ENCODE data around the gene ARL14EP.

Gene ARL14EP

DNA sequence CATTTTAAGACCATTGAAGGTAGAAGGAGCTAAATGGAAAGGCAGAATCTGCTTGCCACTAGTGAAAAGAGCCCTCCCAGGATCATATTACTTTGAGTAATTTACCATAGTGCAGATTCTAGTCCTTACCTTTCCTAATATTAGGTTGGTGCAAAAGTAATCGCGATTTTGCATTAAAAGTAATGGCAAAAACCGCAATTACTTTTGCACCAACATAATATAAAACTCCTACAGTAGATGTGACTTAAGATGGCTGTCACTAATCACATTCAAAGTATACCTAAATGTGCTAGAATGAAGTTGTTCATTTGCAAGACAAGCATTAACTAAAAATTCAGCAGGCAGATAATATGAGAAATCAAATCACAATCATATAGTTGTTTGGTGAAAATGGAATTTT is 38.1 kb upstream of the ARL14EP start:
- DNase-seq = no peak
- no peaks in the 10 kb centered on the region for H3K9me3 ChIP-seq
- H3K4me3 ChIP-seq (ENCODE audit: low read depth, low read length) = no peak overlapping the region
- H3K36me3 ChIP-seq = no peaks in the 10 kb centered on the region
- H3K27me3 ChIP-seq = no peaks in the 10 kb centered on the region
- no peaks in the 10 kb centered on the region for H3K4me1 ChIP-seq
- TF ChIP-seq, protein P1, sequence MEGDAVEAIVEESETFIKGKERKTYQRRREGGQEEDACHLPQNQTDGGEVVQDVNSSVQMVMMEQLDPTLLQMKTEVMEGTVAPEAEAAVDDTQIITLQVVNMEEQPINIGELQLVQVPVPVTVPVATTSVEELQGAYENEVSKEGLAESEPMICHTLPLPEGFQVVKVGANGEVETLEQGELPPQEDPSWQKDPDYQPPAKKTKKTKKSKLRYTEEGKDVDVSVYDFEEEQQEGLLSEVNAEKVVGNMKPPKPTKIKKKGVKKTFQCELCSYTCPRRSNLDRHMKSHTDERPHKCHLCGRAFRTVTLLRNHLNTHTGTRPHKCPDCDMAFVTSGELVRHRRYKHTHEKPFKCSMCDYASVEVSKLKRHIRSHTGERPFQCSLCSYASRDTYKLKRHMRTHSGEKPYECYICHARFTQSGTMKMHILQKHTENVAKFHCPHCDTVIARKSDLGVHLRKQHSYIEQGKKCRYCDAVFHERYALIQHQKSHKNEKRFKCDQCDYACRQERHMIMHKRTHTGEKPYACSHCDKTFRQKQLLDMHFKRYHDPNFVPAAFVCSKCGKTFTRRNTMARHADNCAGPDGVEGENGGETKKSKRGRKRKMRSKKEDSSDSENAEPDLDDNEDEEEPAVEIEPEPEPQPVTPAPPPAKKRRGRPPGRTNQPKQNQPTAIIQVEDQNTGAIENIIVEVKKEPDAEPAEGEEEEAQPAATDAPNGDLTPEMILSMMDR (IDR thresholded peaks at IDR 0.05; ENCODE audit: low read depth, low read length) = no peak

DNA sequence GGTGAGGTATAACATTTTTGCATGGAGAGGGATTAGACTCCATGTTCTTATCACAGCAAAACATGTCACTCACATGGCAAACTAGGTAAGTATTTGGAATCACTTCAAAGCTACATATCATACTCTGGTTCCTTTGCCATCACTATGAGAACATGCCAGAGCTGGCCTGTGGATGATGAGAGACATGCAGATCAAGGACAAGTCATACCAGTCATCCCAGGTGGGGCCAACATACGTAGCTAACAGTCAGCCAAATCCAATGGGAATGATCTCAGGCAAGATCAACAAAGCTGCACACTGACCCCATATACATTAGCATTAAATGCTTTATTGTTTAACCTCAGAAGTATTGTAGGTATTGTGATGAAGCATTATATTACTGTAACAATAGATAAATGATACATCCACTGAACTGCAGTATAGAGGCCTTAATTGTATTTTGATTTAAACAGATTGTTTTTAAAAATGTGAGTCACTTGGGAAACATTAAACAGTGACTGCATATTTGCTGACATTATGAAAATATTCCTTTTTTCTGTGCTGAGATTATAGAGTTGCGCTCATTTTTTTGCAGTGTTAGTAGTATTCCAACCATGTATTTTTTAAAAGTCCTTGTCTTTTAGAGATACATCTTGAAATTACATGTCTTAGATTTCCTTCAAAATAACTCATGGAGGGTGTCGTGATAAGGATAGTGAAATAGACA is 37.3 kb upstream of the ARL14EP start:
- Histone ChIP-seq H3K4me3 (ENCODE audit: low read depth, low read length) (no peak overlapping the region), H3K4me1 (no peaks in the 10 kb centered on the region), H3K27me3 (no peaks in the 10 kb centered on the region), H3K9me3 (no peaks in the 10 kb centered on the region), H3K36me3 (no peaks in the 10 kb centered on the region)
- DNase-seq = no peak
- TF ChIP-seq, protein P1 (IDR thresholded peaks at IDR 0.05; ENCODE audit: low read depth, low read length) = no peak

DNA sequence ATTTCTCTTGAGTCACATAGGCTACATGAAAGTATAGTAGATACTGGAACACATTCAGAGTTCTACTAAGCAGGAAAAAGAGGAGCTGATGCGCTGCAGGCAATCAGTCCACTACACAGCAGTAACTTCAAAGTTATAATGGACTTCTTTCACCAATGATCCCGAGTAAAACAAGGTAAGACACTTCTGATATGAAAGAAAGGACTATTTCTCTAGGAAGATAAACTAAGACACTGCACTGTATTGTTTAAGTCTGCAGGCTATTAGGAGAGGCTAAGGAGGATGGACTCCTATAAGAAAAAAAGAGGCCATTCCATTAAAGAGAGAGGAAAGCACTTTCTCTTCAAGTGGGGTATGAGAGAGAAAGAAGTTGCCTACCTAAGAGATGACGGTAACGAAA is 31.6 kb upstream of the ARL14EP start:
- Histone ChIP-seq H3K4me1 (no peaks in the 10 kb centered on the region), H3K9me3 (no peaks in the 10 kb centered on the region), H3K36me3 (no peaks in the 10 kb centered on the region), H3K4me3 (ENCODE audit: low read depth, low read length) (no peak overlapping the region), H3K27me3 (no peaks in the 10 kb centered on the region)
- DNase-seq = no peak
- TF ChIP-seq, protein P1 (IDR thresholded peaks at IDR 0.05; ENCODE audit: low read depth, low read length) = no peak

DNA sequence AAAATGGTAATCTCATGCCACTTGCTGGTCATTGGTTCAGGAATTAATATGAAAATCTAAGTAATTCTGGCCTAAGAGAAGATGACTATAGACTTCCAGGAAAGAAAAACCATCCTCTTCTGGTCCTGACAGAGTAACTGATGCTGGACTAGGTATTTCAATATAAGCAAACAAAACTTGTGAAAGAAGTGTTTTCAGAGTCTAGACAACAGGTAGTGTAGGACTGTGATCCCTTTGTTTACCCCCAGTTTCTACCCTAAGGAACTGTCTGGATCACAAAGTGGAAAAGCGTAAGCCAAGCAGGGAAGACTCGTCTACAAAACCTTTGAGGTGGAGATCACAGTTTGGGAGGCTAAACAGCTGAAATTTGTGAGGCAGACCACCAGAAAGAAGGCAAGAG is 30.4 kb upstream of the ARL14EP start:
- TF ChIP-seq, protein P1 (IDR thresholded peaks at IDR 0.05; ENCODE audit: low read depth, low read length) = no peak
- no peaks in the 10 kb centered on the region for H3K9me3 ChIP-seq
- no peak overlapping the region for H3K4me3 ChIP-seq (ENCODE audit: low read depth, low read length)
- no peaks in the 10 kb centered on the region for H3K36me3 ChIP-seq
- no peaks in the 10 kb centered on the region for H3K4me1 ChIP-seq
- no peaks in the 10 kb centered on the region for H3K27me3 ChIP-seq
- DNase-seq = no peak

DNA sequence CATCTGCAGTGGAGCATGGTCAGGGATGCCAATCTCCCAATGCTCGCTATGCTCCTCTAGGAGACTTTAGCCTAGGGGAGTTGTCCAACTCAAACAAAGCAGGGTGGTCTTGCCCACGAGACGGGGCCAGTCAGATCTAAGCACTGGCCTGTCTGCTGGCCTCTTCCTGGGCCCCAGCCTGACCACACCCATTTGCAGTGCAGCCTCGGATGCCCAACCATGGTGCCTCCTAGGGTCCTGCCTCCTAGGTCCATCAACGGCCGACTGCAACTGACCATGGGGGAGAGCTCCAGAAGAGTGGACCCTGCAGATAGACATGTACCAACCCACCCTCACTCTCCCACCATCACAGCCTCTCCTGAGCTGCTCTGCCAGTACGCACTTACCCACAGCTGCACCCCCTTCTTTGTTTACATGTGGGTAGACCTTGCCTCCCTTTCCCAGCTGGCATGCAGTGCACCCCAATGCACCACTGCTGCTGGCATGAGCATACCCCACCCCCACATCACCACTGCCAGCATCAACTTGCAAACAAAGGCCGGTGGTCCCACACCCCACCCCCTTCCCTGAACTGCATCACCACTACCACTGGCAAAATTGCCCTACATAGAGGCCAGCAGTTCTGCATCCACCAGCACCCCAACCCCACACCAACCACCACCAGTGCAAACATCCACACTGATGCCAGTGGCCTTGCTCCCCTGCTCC is 27.6 kb upstream of the ARL14EP start:
- TF ChIP-seq, protein P1 (IDR thresholded peaks at IDR 0.05; ENCODE audit: low read depth, low read length) = no peak
- Histone ChIP-seq H3K36me3 (no peaks in the 10 kb centered on the region), H3K9me3 (no peaks in the 10 kb centered on the region), H3K4me3 (ENCODE audit: low read depth, low read length) (no peak overlapping the region), H3K27me3 (no peaks in the 10 kb centered on the region), H3K4me1 (no peaks in the 10 kb centered on the region)
- no peak for DNase-seq

DNA sequence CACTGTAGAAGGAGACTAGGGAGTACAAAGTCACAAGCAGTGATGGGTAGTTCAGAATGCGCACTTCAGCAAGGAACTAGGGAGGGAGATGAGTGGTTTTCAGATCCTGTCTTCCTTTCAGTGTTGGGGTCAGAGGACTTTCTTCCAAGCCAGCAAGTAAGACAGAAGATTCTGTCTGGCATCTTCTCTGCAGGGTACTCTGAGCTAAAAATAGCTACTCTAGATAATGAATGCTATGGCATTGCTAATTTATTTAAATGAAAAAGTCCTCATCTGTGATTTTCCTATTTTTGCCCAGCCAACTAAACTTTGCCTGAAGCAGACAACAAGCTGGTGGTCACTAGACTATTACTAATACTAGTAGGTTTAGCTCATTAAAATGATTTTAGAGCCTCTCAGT is 18.3 kb upstream of the ARL14EP start:
- no peaks in the 10 kb centered on the region for H3K36me3 ChIP-seq
- no peaks in the 10 kb centered on the region for H3K27me3 ChIP-seq
- H3K9me3 ChIP-seq = no peaks in the 10 kb centered on the region
- DNase-seq = no peak
- H3K4me3 ChIP-seq (ENCODE audit: low read depth, low read length) = no peak overlapping the region
- TF ChIP-seq, protein P1 (IDR thresholded peaks at IDR 0.05; ENCODE audit: low read depth, low read length) = no peak
- no peaks in the 10 kb centered on the region for H3K4me1 ChIP-seq
